Spleen (tissue), 7 donors: ENCODE data around the gene XPNPEP2.
"Not testable (repeated sequence)": the region's sequence is repeated elsewhere in the genome, so short reads cannot be mapped to it uniquely, and the experiment has no call there.

Source experiments
- POLR2A ChIP-seq, 3 donors: fragments of 450-650 bp; IDR thresholded peaks; one replicate each; pipeline ENCODE4 v1.5.1; 2017; ENCODE audit warnings: antibody characterized with exemption in 3 of 3, mild to moderate bottlenecking in 1 of 3
- POLR2AphosphoS5 ChIP-seq, 3 donors: sonication (generic); formaldehyde crosslinking; IDR thresholded peaks; one replicate each; pipeline ENCODE4 v1.5.1; 2017; ENCODE audit warnings: antibody characterized with exemption in 3 of 3
- TF ChIP-seq, protein P1 (sequence below), 11 experiments: fragments of 200-600 bp in 7 of 11; fragments of 450-650 bp in 4 of 11; sonication (generic) in 4 of 11; IDR thresholded peaks in 8 of 11; conservative IDR thresholded peaks in 3 of 11; 1 replicate in 7 of 11; 2 replicates in 4 of 11; pipeline versions ENCODE4 v1.4.0 to v1.8.0; 2016 to 2021; ENCODE audit warnings: antibody characterized with exemption in 11 of 11, inconsistent platforms in 4 of 11, mild to moderate bottlenecking in 1 of 11
- donor health status: DM: no; HTN: no; CAD: no; lungs with moderate emphysema.
- donor health status: DM: no; HTN: no; CAD: no.
- donor health status: DM: no; HTN: no; CAD: no.

DNA sequence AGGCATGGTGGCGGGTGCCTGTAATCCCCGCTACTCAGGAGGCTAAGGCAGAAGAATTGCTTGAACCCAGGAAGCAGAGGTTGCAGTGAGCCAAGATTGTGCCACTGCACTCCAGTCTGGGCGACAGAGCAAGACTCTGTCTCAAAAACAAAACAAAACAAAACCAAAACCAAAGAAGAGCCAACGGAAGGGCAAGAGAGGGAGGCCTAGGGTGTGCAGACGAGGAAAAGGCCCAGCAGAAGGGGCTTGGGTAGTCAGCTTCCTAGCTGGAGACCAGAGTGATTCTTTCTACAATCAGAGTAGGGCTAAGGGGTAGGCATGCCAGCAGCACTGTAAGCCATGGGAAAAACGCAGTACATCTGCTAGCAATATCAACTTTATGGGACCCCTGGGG lies 4.0 kb downstream of the XPNPEP2 start:
- TF ChIP-seq, protein P1, sequence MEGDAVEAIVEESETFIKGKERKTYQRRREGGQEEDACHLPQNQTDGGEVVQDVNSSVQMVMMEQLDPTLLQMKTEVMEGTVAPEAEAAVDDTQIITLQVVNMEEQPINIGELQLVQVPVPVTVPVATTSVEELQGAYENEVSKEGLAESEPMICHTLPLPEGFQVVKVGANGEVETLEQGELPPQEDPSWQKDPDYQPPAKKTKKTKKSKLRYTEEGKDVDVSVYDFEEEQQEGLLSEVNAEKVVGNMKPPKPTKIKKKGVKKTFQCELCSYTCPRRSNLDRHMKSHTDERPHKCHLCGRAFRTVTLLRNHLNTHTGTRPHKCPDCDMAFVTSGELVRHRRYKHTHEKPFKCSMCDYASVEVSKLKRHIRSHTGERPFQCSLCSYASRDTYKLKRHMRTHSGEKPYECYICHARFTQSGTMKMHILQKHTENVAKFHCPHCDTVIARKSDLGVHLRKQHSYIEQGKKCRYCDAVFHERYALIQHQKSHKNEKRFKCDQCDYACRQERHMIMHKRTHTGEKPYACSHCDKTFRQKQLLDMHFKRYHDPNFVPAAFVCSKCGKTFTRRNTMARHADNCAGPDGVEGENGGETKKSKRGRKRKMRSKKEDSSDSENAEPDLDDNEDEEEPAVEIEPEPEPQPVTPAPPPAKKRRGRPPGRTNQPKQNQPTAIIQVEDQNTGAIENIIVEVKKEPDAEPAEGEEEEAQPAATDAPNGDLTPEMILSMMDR (IDR thresholded peaks at IDR 0.05 in 8 of 11, conservative IDR thresholded peaks at IDR 0.05 in 3 of 11), result not testable (repeated sequence)
- TF ChIP-seq POLR2AphosphoS5, POLR2A (IDR thresholded peaks at IDR 0.05): not testable (repeated sequence)
